Glutamatergic neuron (in vitro differentiated cells): Measurements from ENCODE around the gene NTSR1. TPM values are rescaled to one million over a fixed set of nuclear protein-coding genes. Genes with fewer than 3 reads are reported as not detected.

Experiments
- DNase-seq: peaks from one replicate; pipeline ENCODE4 v3.0.0; 2022
- H3K27ac Mint-ChIP-seq: one replicate; pipeline ENCODE4 v1.8.0; 2020; ENCODE audit warnings: mild to moderate bottlenecking, mixed read lengths, inconsistent platforms; ENCODE audit not compliant: unreplicated experiment
- H3K27me3 Mint-ChIP-seq: one replicate; pipeline ENCODE4 v1.8.0; 2020; ENCODE audit warnings: mild to moderate bottlenecking, moderate library complexity, mixed read lengths, inconsistent platforms; ENCODE audit not compliant: unreplicated experiment
- H3K36me3 Mint-ChIP-seq: one replicate; pipeline ENCODE4 v1.8.0; 2020; ENCODE audit warnings: mild to moderate bottlenecking, mixed read lengths, inconsistent platforms; ENCODE audit not compliant: unreplicated experiment
- H3K4me1 Mint-ChIP-seq: one replicate; pipeline ENCODE4 v1.8.0; 2020; ENCODE audit warnings: mild to moderate bottlenecking, low read depth, mixed read lengths, inconsistent platforms; ENCODE audit not compliant: unreplicated experiment
- H3K4me3 Mint-ChIP-seq: one replicate; pipeline ENCODE4 v1.8.0; 2020; ENCODE audit warnings: mild to moderate bottlenecking, mixed read lengths, inconsistent platforms; ENCODE audit not compliant: unreplicated experiment
- H3K9me3 Mint-ChIP-seq: one replicate; pipeline ENCODE4 v1.8.0; 2020; ENCODE audit warnings: mild to moderate bottlenecking, moderate library complexity, mixed read lengths, inconsistent platforms; ENCODE audit not compliant: unreplicated experiment
- total RNA-seq: library from RNA; stranded (reverse); fragmentation: NEBNext Ultra II Directional; extraction: Animal tissue kit (Norgen Biotek cat#: 25700); gene quantifications from one replicate; pipeline ENCODE4 v1.2.1, GENCODE V29; 2021; ENCODE audit not compliant: unreplicated experiment
- TF ChIP-seq, protein P1 (sequence below): fragments of 200-600 bp; sonication (generic); IDR thresholded peaks from one replicate; pipeline ENCODE4 v1.5.0; 2021; ENCODE audit not compliant: partially characterized antibody, unreplicated experiment

The NTSR1 gene
- total RNA-seq, 1 donor from 2014 or later: 4.0 TPM

DNA sequence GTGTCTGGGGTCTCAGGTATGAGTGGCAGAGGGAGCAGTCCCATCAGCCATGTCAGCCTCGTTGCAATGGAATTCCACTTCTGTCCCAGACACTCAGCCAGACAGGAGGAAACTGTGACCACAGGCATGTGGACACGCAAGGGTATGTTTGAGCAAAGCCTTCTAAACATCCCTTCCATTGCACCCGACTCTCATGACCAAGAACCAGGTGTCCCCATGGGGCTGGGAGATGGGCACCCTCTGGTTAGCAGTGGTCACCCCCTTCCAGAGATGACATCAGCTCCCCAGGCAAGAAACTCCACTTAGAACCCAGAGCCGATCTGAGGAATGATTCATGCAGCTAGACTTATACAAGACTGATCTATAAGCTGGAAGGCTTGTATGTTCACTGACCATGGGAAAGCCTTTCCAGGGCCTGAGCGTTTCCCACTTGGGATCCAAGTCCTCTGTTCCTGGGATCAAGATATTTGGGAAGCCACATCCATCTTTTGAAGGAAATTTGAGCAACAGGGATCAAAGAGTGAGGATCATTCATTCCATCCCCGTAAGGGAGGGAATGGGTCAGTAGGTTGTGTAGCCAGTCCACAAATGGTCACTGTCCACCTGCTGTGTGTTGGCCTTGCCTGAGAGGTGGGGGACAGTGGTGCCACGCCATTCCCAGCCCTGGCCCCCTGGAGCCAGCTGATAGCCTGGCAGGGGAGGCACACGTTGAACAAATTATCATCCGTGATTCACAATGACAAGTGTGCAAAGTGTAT lies 83.7 kb downstream of the NTSR1 start:
- H3K36me3 Mint-ChIP-seq: peaks cover 5% of the 10 kb centered on the region
- no peak overlapping the region for H3K27ac Mint-ChIP-seq

DNA sequence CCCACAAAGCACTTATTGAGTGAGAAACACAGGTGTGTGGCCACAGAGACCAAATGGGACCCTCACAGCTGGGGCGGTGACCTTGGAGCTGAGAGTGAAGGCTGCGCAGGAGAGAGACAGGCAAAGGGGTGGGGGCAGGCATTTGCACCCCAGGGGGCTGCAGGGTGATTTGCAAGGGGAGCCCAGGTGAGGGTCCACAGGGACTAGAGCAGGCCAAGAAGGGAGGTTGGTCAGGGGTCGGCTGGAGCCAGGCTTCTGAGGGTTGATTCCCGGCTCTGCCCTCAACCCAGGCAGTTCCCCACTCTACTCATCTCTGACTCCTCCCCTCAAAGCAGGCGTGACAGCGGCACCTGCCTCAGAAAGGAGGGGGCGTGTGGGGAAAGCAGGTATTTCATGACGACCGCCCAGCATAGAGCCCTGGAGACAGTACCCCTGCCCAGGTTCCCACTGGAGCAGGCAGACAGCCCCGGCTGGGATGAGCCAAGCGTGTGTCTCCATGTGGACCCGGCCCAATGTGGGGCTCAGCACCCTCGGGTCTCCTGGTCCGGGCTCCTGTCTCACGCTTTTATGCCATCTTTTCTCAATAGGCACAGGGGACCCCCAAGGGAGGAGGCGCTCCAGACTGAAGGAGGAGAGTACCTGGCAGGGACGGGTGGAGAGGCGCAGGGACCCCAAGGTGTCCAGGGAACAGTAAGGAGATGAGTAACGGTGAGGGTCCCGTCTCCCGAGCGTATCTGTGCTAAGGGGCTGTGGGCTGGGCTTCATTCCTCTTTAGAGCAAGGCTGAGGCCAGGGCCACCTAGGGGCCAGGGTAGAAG lies 84.5 kb downstream of the NTSR1 start:
- Mint-ChIP-seq H3K27me3 (peaks cover 7% of the 10 kb centered on the region), H3K36me3 (peaks cover under 1% of the 10 kb centered on the region), H3K27ac (no peak overlapping the region), H3K9me3 (peaks cover 6% of the 10 kb centered on the region), H3K4me1 (peaks cover 10% of the 10 kb centered on the region), H3K4me3 (no peak overlapping the region)
- TF ChIP-seq, protein P1, sequence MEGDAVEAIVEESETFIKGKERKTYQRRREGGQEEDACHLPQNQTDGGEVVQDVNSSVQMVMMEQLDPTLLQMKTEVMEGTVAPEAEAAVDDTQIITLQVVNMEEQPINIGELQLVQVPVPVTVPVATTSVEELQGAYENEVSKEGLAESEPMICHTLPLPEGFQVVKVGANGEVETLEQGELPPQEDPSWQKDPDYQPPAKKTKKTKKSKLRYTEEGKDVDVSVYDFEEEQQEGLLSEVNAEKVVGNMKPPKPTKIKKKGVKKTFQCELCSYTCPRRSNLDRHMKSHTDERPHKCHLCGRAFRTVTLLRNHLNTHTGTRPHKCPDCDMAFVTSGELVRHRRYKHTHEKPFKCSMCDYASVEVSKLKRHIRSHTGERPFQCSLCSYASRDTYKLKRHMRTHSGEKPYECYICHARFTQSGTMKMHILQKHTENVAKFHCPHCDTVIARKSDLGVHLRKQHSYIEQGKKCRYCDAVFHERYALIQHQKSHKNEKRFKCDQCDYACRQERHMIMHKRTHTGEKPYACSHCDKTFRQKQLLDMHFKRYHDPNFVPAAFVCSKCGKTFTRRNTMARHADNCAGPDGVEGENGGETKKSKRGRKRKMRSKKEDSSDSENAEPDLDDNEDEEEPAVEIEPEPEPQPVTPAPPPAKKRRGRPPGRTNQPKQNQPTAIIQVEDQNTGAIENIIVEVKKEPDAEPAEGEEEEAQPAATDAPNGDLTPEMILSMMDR: no peak
- no peak for DNase-seq

More for the DNA sequence above, 83.7 kb downstream of the NTSR1 start:
- Mint-ChIP-seq H3K4me1 (peaks cover 15% of the 10 kb centered on the region), H3K9me3 (peaks cover 4% of the 10 kb centered on the region), H3K4me3 (no peak overlapping the region), H3K27me3 (peaks cover 4% of the 10 kb centered on the region)
- TF ChIP-seq, protein P1: no peak
- DNase-seq: no peak

DNA sequence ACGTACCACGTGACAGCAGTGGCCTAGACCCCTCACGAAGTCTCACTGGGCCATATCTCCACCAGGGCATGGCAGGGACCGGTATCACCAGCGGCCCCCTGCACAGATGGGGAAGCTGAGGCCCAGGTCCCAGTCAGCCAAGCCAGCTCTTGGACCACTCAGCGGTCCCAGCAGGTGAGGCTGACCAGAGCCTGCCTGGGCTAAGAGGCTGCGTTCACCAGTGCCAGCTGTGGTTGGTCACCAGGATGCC lies 85.0 kb downstream of the NTSR1 start:
- peaks cover 6% of the 10 kb centered on the region for H3K36me3 Mint-ChIP-seq
- TF ChIP-seq, protein P1: no peak
- no peak overlapping the region for H3K4me3 Mint-ChIP-seq
- peaks cover 10% of the 10 kb centered on the region for H3K27me3 Mint-ChIP-seq
- H3K9me3 Mint-ChIP-seq: peaks cover 6% of the 10 kb centered on the region
- no peak for DNase-seq
- H3K27ac Mint-ChIP-seq: no peak overlapping the region
- H3K4me1 Mint-ChIP-seq: peaks cover 6% of the 10 kb centered on the region

DNA sequence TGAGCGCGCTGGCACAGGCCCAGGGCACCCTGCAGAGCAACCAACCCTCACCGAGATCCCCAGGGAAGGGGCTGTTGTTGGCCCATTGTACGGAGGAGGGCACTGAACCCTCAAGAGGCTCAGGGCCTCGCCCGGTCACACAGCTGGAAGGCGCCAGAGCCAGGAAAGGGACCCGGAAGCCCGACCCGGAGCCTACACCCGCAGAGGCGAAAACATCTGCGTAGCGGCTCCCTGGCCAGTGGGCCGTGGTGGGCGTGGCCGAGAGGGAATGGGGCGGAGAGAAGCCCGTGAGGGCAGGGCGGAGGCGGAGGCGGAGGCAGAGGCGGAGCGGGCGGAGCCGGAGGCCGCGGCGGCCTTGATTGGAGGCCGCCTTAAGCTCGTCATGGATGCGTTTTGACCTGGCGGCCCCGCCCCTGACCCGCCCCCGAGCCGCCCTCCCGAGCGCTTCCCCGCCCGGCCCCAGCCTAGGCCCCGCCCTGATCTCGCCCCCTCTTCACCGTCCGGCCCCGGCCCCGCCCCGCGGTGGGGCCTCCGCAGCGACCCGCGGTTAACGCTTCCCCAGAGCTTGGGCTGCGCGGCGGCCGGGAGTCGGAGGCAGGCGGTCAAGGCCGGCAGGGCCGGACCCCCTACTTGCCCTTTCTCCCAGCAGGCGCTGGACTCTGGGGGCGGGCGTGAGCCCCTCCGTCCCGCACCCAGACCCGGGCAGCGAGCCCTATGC lies 85.5 kb downstream of the NTSR1 start:
- Mint-ChIP-seq H3K4me3 (peak overlapping the region; percentile 79), H3K4me1 (peaks cover 6% of the 10 kb centered on the region), H3K27me3 (peaks cover 10% of the 10 kb centered on the region), H3K36me3 (peaks cover 7% of the 10 kb centered on the region), H3K27ac (no peak overlapping the region), H3K9me3 (peaks cover 6% of the 10 kb centered on the region)
- peak; percentile 96 for DNase-seq
- TF ChIP-seq, protein P1: no peak
